Natural killer cell (primary cell): ENCODE measurements around the gene CLN3. TPM values are rescaled to one million over a fixed set of nuclear protein-coding genes. Genes with fewer than 3 reads are reported as not detected.
"Not testable (repeated sequence)": the region's sequence is repeated elsewhere in the genome, so short reads cannot be mapped to it uniquely, and the experiment has no call there.

Experiments
- ATAC-seq, 3 donors: fragments of 150-1000 bp in 2 of 3; fragments of 200-7000 bp in 1 of 3; cut with Tn5 transposase; 1 replicate in 1 of 3; 2 replicates in 2 of 3; pipeline ENCODE4 v1.10.0; 2021; ENCODE audit warnings: mild to moderate bottlenecking in 2 of 3, moderate library complexity in 2 of 3
- DNase-seq, 2 donors: peaks; one replicate each; pipeline versions ENCODE4 v3.0.0 to v3.0.0-alpha.2; 2013 to 2021; ENCODE audit warnings: mixed read lengths in 1 of 2
- H3K27ac ChIP-seq: one replicate; pipeline ENCODE4 v1.5.1; 2013; ENCODE audit warnings: mild to moderate bottlenecking, low read length
- H3K27me3 ChIP-seq: one replicate; pipeline ENCODE4 v1.6.1; 2013; ENCODE audit warnings: low read length; ENCODE audit not compliant: control insufficient read depth, insufficient read depth
- H3K36me3 ChIP-seq: one replicate; pipeline ENCODE4 v1.6.1; 2013; ENCODE audit warnings: low read length; ENCODE audit not compliant: control insufficient read depth, insufficient read depth
- H3K4me1 ChIP-seq: one replicate; pipeline ENCODE4 v1.6.1; 2013; ENCODE audit warnings: low read length; ENCODE audit not compliant: control insufficient read depth, insufficient read depth
- H3K4me3 ChIP-seq: one replicate; pipeline ENCODE4 v1.5.1; 2013; ENCODE audit warnings: low read length
- H3K9me3 ChIP-seq: one replicate; pipeline ENCODE4 v1.6.1; 2013; ENCODE audit warnings: low read length; ENCODE audit not compliant: control insufficient read depth, insufficient read depth
- H3K27ac Mint-ChIP-seq, 2 donors: one replicate each; pipeline ENCODE4 v1.8.0; 2022; ENCODE audit warnings: mild to moderate bottlenecking in 2 of 2, mixed read lengths in 2 of 2, moderate library complexity in 1 of 2
- H3K27me3 Mint-ChIP-seq, 2 donors: one replicate each; pipeline ENCODE4 v1.8.0; 2022; ENCODE audit warnings: low read depth in 2 of 2, mixed read lengths in 2 of 2
- H3K36me3 Mint-ChIP-seq: one replicate; pipeline ENCODE4 v1.8.0; 2022; ENCODE audit warnings: mixed read lengths
- H3K4me1 Mint-ChIP-seq, 2 donors: one replicate each; pipeline ENCODE4 v1.8.0; 2022; ENCODE audit warnings: mixed read lengths in 2 of 2
- H3K4me3 Mint-ChIP-seq: one replicate; pipeline ENCODE4 v1.8.0; 2022; ENCODE audit warnings: mild to moderate bottlenecking, moderate library complexity, mixed read lengths
- H3K9me3 Mint-ChIP-seq, 2 donors: one replicate each; pipeline ENCODE4 v1.8.0; 2022; ENCODE audit warnings: mixed read lengths in 2 of 2
- CTCF ChIP-seq: fragments of 200-600 bp; IDR thresholded peaks from one replicate; pipeline ENCODE4 v1.8.0; 2022; ENCODE audit warnings: antibody characterized with exemption
- WGBS: methylation state at CpG from one replicate; pipeline ENCODE4 v1.1.7; 2013; ENCODE audit warnings: missing lambda C conversion rate; ENCODE audit not compliant: insufficient coverage; 5-methylcytosine and 5-hydroxymethylcytosine counted together
- intact Hi-C: fragments of 100-400 bp; cut with micrococcal nuclease; formaldehyde crosslinking; loops from one replicate; pipeline ENCODE4 v1.14.2; 2022
- total RNA-seq, 4 donors: library from RNA; stranded (reverse); fragments of 120-200 nt in 1 of 4; gene quantifications; one replicate each; pipeline versions ENCODE4 v1.2.3 to v1.2.4, GENCODE V29; 2013 to 2022

CLN3 gene
- total RNA-seq, 3 donors from 2014 or later (not counting 1 experiment from before 2014, with no cell fraction given), result 71.1 to 85.3 (median 84.7) TPM

DNA sequence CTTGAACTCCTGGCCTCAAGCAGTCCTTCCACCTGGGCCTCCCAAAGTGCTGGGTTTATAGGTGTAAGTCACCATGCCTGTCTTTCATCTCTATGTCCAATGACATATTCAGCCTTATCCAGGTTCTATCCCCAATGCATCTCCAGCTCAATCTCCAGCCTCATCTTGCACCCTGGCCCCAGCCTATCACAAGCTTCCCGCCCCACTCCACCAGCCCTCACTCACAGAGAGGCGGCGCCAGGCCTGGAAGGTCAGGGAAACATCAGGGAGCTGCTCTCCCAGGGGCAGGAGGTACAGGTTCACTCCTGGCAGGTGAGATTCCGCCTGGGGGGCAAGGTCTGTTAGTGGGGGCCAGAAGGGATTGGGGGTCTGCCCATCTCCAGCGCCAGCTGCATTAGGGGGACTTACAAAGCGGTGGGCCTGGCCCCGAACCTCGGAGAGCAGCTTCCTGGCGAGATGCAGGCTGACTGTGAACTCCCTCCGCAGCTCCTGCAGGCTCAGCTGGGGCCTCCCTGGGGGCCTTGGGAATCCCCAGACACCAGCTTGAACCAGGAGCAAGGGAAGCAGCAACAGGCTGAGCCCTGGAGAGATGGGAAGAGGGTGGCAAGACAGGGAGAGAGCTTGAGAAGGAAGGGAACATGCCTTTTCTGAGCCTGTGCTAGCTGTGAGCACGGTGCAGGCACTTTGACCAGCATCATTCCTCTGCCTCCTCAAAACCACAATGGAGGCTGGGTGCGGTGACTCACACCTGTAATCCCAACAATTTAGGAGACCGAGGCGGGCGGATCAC, 11.8 kb upstream of the CLN3 start:
- Mint-ChIP-seq H3K27me3 (no peaks in the 10 kb centered on the region), H3K4me1 (peaks cover 6 to 28% of the 10 kb centered on the region in 2 donors), H3K36me3 (no peaks in the 10 kb centered on the region), H3K27ac (no peak overlapping the region), H3K4me3 (no peak overlapping the region), H3K9me3 (no peaks in the 10 kb centered on the region)
- Histone ChIP-seq H3K27me3 (no peaks in the 10 kb centered on the region), H3K36me3 (peaks cover 7% of the 10 kb centered on the region), H3K4me1 (peaks cover 39% of the 10 kb centered on the region), H3K9me3 (no peaks in the 10 kb centered on the region), H3K4me3 (no peak overlapping the region), H3K27ac (no peak overlapping the region)
- intact Hi-C loops, result no loop called here
- 88% methylated on average over 15 of the region's 15 CpGs for WGBS
- DNase-seq, result no peak
- no peak for TF ChIP-seq CTCF
- ATAC-seq, result no peak

GRCh38 chr16:28502290-28502689, 10.4 kb upstream of the CLN3 start:
- Mint-ChIP-seq H3K4me3 (no peak overlapping the region), H3K27ac (no peak overlapping the region), H3K4me1 (peaks cover 4 to 29% of the 10 kb centered on the region in 2 donors), H3K27me3 (no peaks in the 10 kb centered on the region), H3K36me3 (no peaks in the 10 kb centered on the region), H3K9me3 (no peaks in the 10 kb centered on the region)
- 87% methylated on average over 2 of the region's 2 CpGs for WGBS
- peaks cover 39% of the 10 kb centered on the region for H3K4me1 ChIP-seq
- ATAC-seq (no peak), DNase-seq (no peak)
- peaks cover 16% of the 10 kb centered on the region for H3K36me3 ChIP-seq
- H3K27me3 ChIP-seq, result no peaks in the 10 kb centered on the region
- no peak for TF ChIP-seq CTCF
- intact Hi-C loops, result no loop called here
- no peak overlapping the region for H3K27ac ChIP-seq
- H3K4me3 ChIP-seq, result no peak overlapping the region
- no peaks in the 10 kb centered on the region for H3K9me3 ChIP-seq

- peaks cover 23% of the 10 kb centered on the region for H3K36me3 ChIP-seq
- H3K27me3 Mint-ChIP-seq, result no peaks in the 10 kb centered on the region
- intact Hi-C loops, result no loop called here
Observed at GRCh38 chr16:28501258-28502232, 9.7 kb upstream of the CLN3 start.

DNA sequence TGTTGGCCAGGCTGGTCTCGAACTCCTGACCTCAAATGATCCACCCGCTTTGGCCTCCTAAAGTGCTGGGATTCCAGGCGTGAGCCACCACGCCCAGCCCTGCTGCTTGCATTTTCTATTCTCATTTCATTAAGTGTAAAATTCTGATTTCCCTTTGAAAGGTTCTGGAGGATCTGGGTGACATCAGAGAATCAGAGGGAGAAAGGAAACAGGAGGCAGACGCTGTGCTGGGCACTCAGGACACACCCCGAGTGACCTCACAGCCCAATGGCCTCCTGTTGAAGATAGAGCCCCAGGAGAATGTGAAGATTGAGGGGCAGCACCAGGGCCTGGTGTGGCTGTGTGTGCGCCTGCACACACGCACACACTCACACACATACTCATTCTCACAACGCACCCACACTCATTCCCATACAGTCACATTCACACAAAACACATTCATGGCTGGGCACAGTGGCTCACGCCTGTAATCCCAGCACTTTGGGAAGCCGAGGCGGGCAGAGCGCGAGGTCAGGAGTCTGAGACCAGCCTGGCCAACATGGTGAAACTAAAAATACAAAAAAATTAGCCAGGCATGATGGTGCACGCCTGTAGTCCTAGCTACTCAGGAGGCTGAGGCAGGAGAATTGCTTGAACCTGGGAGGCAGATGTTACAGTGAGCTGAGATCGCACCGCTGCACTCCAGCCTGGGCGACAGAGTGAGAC, 8.8 kb upstream of the CLN3 start:
- H3K4me3 ChIP-seq, H3K9me3 Mint-ChIP-seq, H3K36me3 Mint-ChIP-seq, H3K9me3 ChIP-seq, DNase-seq, H3K27me3 ChIP-seq, ATAC-seq, H3K27ac ChIP-seq, H3K27me3 Mint-ChIP-seq, intact Hi-C loops, H3K27ac Mint-ChIP-seq: not testable (repeated sequence)
- Histone ChIP-seq H3K36me3 (peaks cover 23% of the 10 kb centered on the region), H3K4me1 (peaks cover 47% of the 10 kb centered on the region)
- peaks cover 21 to 32% of the 10 kb centered on the region in 2 donors for H3K4me1 Mint-ChIP-seq
- peak overlapping the region; percentile 25 for H3K4me3 Mint-ChIP-seq
- WGBS, result 86% methylated on average over 18 of the region's 18 CpGs

More at GRCh38 chr16:28501258-28502232, 9.7 kb upstream of the CLN3 start:
- H3K27ac Mint-ChIP-seq, result no peak overlapping the region
- no peak overlapping the region for H3K4me3 Mint-ChIP-seq
- no peak overlapping the region for H3K4me3 ChIP-seq
- no peak for TF ChIP-seq CTCF
- peaks cover 12 to 29% of the 10 kb centered on the region in 2 donors for H3K4me1 Mint-ChIP-seq
- H3K9me3 ChIP-seq, result no peaks in the 10 kb centered on the region
- H3K27ac ChIP-seq, result no peak overlapping the region
- H3K27me3 ChIP-seq, result no peaks in the 10 kb centered on the region
- no peak for DNase-seq
- ATAC-seq, result peak in 1 of 3 donors; percentile 34
- H3K36me3 Mint-ChIP-seq, result no peaks in the 10 kb centered on the region
- no peaks in the 10 kb centered on the region for H3K9me3 Mint-ChIP-seq
- 80% methylated on average over 16 of the region's 19 CpGs for WGBS
- H3K4me1 ChIP-seq, result peaks cover 39% of the 10 kb centered on the region
